Aortic smooth muscle cell (primary cell): ENCODE measurements around the gene EXOC7. TPM values are rescaled to one million over a fixed set of nuclear protein-coding genes. Genes with fewer than 3 reads are reported as not detected.

Experiments used
- total RNA-seq: library from RNA; depleted of rRNA; stranded (reverse); fragments of >200 nt; gene quantifications from 2 replicates; pipeline ENCODE4 v1.2.3, GENCODE V29; 2014

Gene EXOC7, protein sequence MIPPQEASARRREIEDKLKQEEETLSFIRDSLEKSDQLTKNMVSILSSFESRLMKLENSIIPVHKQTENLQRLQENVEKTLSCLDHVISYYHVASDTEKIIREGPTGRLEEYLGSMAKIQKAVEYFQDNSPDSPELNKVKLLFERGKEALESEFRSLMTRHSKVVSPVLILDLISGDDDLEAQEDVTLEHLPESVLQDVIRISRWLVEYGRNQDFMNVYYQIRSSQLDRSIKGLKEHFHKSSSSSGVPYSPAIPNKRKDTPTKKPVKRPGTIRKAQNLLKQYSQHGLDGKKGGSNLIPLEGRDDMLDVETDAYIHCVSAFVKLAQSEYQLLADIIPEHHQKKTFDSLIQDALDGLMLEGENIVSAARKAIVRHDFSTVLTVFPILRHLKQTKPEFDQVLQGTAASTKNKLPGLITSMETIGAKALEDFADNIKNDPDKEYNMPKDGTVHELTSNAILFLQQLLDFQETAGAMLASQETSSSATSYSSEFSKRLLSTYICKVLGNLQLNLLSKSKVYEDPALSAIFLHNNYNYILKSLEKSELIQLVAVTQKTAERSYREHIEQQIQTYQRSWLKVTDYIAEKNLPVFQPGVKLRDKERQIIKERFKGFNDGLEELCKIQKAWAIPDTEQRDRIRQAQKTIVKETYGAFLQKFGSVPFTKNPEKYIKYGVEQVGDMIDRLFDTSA
- total RNA-seq, result 98.9 and 104 TPM in 2 replicates

GRCh38 chr17:76103274-76104139 lies at the start of gene EXOC7:
EXOC7 (minus strand) TSS chr17:76103787; CDS start chr17:76103692, 95 bp downstream.

DNA sequence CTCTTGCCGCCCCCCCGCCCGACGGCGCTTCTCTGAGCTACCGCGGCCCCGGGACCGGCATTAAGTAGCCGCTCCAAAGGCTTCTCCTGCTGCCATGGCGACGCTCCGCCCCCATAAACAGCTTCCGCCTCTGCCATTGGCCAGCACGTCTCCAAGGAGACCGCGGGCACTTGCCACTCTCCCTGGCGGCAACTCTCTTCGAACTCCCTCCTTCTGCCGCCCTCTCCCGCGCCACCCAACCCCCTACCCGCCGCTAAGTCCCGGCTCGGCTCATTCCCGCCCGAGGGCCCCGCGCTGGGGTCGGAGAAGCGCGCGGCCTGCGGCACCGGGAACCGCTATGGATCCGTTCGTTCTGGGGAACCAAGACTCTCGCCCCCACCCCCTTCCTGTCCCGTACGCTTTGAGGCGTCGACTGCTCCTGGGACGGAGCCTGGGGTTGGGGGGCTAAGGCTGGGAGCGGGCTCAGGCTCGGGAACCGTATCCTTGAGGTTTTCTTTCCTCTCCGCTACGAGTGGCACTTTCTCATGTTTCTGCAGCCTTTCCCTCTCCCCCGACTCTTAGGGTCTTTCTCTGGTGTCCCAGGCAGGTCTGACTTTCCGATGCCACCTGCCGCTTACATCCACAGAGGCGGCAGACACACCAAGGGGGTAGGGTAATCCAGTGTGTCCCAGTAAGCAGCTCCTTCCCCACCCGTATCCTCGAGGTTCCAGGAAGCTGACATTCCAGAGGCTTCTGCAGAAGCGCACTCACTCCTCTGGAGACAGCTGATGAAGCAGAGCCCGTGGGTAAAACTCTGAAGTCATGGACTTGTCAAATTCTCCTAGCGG lies 37.8 kb upstream of the EXOC7 start, which contains the start of gene FOXJ1:
Gene FOXJ1, minus strand, starts transcription at position 34 of the 827 bp plus-strand sequence. CDS start 850 bp downstream, outside the sequence.

DNA sequence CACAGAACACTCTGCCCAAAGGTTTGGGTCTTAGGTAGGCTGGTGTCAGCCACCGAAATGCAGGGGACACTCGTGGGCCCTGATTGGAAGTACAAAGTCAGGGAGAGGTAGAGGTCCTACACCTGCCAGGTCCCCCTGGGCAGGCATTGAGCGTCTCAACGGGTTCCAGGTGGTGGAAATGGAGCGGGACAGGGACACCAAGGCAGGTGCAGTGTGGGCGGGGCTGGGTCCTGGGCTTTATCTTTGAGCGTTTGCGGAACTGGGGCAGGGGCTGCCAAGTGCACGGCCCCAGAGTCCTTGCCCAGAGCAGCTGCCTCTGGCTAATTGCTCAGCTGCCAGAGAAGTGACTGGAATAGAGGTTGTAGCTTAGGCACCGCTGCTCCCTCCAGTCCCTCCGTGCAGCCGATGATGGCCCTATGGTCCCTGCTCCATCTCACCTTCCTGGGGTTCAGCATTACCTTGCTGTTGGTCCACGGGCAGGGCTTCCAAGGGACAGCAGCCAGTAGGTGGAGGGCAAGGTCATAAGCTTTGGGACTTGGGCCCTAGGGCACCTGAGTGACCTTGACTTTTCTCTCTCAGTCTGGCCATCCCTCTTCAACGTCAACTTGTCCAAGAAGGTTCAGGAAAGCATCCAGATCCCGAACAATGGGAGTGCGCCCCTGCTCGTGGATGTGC lies 24.6 kb downstream of the EXOC7 start, which contains the start of gene ZACN:
Gene ZACN, plus strand, starts transcription at position 323 of the 675 bp plus-strand sequence. Its CDS starts 83 bp downstream, at position 406.

GRCh38 chr17:76074390-76075363 lies 28.9 kb downstream of the EXOC7 start, which contains the start of gene GALR2:
GALR2 (plus strand) TSS chr17:76074781; CDS start chr17:76074884, 103 bp downstream.

DNA sequence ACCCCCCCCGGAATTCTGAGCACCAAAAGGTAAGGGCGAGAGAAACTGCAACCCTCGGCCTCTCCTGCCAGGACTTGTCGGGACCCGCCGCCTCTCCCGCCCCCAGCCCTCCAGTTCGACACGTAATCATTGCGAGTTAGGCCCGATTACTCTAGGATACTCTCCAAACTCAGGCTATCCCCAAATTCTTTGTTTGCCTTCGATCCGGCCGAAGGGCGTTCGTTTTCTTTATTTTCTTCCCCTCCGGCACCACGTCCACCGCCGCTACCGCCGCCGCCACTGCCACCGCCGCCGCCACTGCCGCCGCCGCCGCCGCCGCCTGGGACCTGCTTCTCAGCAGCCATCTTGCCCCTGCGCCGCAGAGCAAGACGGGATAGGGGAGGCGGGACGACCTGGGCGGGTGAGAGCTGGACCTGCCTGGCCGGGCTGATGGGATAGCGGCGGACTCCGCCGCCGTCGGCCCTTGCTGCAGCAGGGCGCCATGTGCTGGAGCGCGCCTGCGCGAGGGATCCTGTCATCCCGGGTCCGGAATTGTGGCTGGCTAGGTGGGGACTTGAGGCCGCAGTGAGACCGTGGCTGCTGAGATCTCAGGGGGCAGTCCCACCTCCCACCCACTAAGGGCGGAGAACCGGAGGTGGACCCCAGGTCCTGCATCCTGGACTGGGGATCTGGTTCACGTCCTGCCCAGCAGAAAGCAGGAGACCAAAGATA lies 31.3 kb downstream of the EXOC7 start, which contains the start of gene SRP68:
Gene SRP68, minus strand, starts transcription at position 370 of the 711 bp plus-strand sequence. Its CDS starts 26 bp downstream, at position 344.

Other genes starting within 250 kb of the EXOC7 start
- gene WBP2, start 248.5 kb downstream of the EXOC7 start, total RNA-seq, result 33.2 and 41.2 TPM in 2 replicates
- gene TRIM47, start 225.2 kb downstream of the EXOC7 start, total RNA-seq, result 10.0 and 21.8 TPM in 2 replicates
- gene TRIM65, start 206.8 kb downstream of the EXOC7 start, total RNA-seq, result 8.5 and 10.8 TPM in 2 replicates
- gene MRPL38, start 198.9 kb downstream of the EXOC7 start, total RNA-seq, result 20.4 and 24.0 TPM in 2 replicates
- gene FBF1, start 162.7 kb downstream of the EXOC7 start, total RNA-seq, result 10.8 and 13.3 TPM in 2 replicates
- gene ACOX1, start 124.6 kb downstream of the EXOC7 start, total RNA-seq, result 63.0 and 69.9 TPM in 2 replicates
- 17.3 and 18.3 TPM in 2 replicates for gene TEN1, start 124.5 kb downstream of the EXOC7 start, total RNA-seq
- gene CDK3, start 102.9 kb downstream of the EXOC7 start, total RNA-seq, result 0.92 and 0.99 TPM in 2 replicates
- gene EVPL, start 76.5 kb downstream of the EXOC7 start, total RNA-seq, result not detected in 2 replicates
- gene SRP68, start 31.3 kb downstream of the EXOC7 start, total RNA-seq, result 29.2 and 38.6 TPM in 2 replicates
- gene GALR2, start 29.0 kb downstream of the EXOC7 start, total RNA-seq, result not detected in 2 replicates
- gene ZACN, start 24.6 kb downstream of the EXOC7 start, total RNA-seq, result not detected in 2 replicates
- not detected in 2 replicates for gene FOXJ1, start 37.5 kb upstream of the EXOC7 start, total RNA-seq
- gene RNF157, start 136.7 kb upstream of the EXOC7 start, total RNA-seq, result 0.19 and 0.40 TPM in 2 replicates
- gene UBALD2, start 161.6 kb upstream of the EXOC7 start, total RNA-seq, result 3.4 and 3.9 TPM in 2 replicates
- gene QRICH2, start 204.5 kb upstream of the EXOC7 start, total RNA-seq, result 2.1 and 3.2 TPM in 2 replicates